Measurements from ENCODE around the gene C17orf67. TPM values are rescaled to one million over a fixed set of nuclear protein-coding genes. Genes with fewer than 3 reads are reported as not detected.

Gene C17orf67
- total and polyA plus RNA-seq, 2 of the 8 experiments (the other 6 are each of a cell fraction or from before 2014, with no cell fraction given): 0.67 to 2.2 TPM

DNA sequence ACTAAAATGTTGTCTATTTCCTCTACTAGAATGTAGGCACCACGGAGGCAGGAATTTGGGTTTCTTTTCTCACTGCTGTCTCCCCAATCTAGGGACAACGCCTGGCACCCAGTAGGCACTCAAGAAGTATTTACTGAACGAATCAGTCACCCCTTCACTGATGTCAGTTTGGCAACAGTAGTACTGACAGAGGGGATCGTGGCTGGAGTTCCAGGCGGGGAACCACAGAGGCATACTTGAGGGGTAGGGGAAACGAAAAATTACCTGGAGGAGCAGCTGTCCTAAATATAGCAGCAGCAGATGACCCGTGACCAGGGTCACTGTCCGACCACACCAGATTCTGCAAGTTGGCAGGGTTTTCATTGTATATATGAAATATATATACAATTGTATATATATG is 46.9 kb upstream of the C17orf67 start:
- H3K27ac ChIP-seq (ENCODE audit: low read depth, low read length): no peak overlapping the region
- H3K9me3 ChIP-seq (ENCODE audit: insufficient read depth in 2 of 2, low read depth in 1 of 2, low read length in 1 of 2): no peaks in the 10 kb centered on the region
- 0 out of 7 replicates have a peak, but pooled peaks cover 0 to 3% (median under 1%) of the 10 kb centered on the region in 4 experiments for H3K27me3 ChIP-seq (replicated peaks in 1 of 4; ENCODE audit: control insufficient read depth in 3 of 4, extremely low read depth in 1 of 4, insufficient read depth in 3 of 4, low read length in 3 of 4)
- no peak overlapping the region for H3K56ac ChIP-seq (replicated peaks; ENCODE audit: insufficient read length, low read depth, low read length)
- no peak overlapping the region for H4K91ac ChIP-seq (replicated peaks; ENCODE audit: insufficient read length, low read length)
- H2AFZ ChIP-seq (ENCODE audit: low read length): no peak overlapping the region
- H4K5ac ChIP-seq (ENCODE audit: insufficient read length, low read depth, low read length): no peak overlapping the region
- no peak overlapping the region for H3K9ac ChIP-seq (replicated peaks in 1 of 4; ENCODE audit: extremely low read depth in 1 of 4, low read depth in 3 of 4, low read length in 3 of 4)
- H3K18ac ChIP-seq (ENCODE audit: extremely low read depth, low read length): no peak overlapping the region
- H2BK15ac ChIP-seq (ENCODE audit: low read length): no peak overlapping the region
- DNase-seq (ENCODE audit: low read depth in 1 of 2, low spot score in 2 of 2): no peak
- no peak overlapping the region for H3K4me2 ChIP-seq (ENCODE audit: insufficient read depth in 1 of 2, low read depth in 2 of 2, low read length in 2 of 2)
- no peak overlapping the region for H3K23ac ChIP-seq (ENCODE audit: insufficient read length)
- WGBS, 2 experiments (ENCODE audit: extremely low coverage in 1 of 2, insufficient coverage in 1 of 2, insufficient read length in 1 of 2, insufficient replicate concordance in 2 of 2, low coverage in 1 of 2, low lambda C conversion rate in 2 of 2, missing lambda C conversion rate in 1 of 2): 92% methylated on average over 8 of the region's 8 CpGs; no CpG with 5 or more reads in 1 of the 2 experiments
- ChIA-PET POLR2A (ENCODE audit: partially characterized antibody) (interaction anchor here (2.0 kb wide), 1 partner anchor 10 kb away, joined by 5 read pairs; no protein-coding TSS in a partner anchor), CTCF (ENCODE audit: partially characterized antibody) (interaction anchor here (1.0 to 2.2 kb wide), 3 partner anchors 10 to 360 kb away, joined by 3 to 9 read pairs (median 4); no protein-coding TSS in a partner anchor)
- H3K79me1 ChIP-seq (ENCODE audit: low read depth, low read length): no peaks in the 10 kb centered on the region
- no peak overlapping the region for H2BK12ac ChIP-seq (ENCODE audit: low read depth, low read length)
- no peaks in the 10 kb centered on the region for H4K20me1 ChIP-seq (replicated peaks in 1 of 2; ENCODE audit: control insufficient read depth in 1 of 2, insufficient read depth in 2 of 2, low read length in 2 of 2)
- H2BK20ac ChIP-seq (ENCODE audit: low read length): no peak overlapping the region
- no peak overlapping the region for H3K4ac ChIP-seq (replicated peaks; ENCODE audit: insufficient read length, low read depth, low read length)
- H3K4me3 ChIP-seq (ENCODE audit: extremely low read depth in 1 of 4, insufficient read depth in 2 of 4, low read depth in 3 of 4, low read length in 4 of 4): no peak overlapping the region
- no peak for FAIRE-seq
- no peak overlapping the region for H4K8ac ChIP-seq (ENCODE audit: extremely low read depth, insufficient read depth, low read length)
- no peak overlapping the region for H3K14ac ChIP-seq (ENCODE audit: insufficient read length)
- H3K4me1 ChIP-seq (replicated peaks in 1 of 4; ENCODE audit: control insufficient read depth in 3 of 4, insufficient read depth in 4 of 4, low read length in 3 of 4): no peaks in the 10 kb centered on the region
- no peaks in the 10 kb centered on the region for H3K23me2 ChIP-seq (ENCODE audit: low read depth, low read length)
- no peak overlapping the region for H2AK5ac ChIP-seq (ENCODE audit: low read depth, low read length)
- no peak overlapping the region; the same call in 1 of the 2 replicates for H2BK5ac ChIP-seq (ENCODE audit: low read depth, low read length)
- no peaks in the 10 kb centered on the region for H3K79me2 ChIP-seq (ENCODE audit: control insufficient read depth in 1 of 2, insufficient read depth in 2 of 2, low read length in 2 of 2)
- no peak overlapping the region for H2BK120ac ChIP-seq (replicated peaks; ENCODE audit: low read depth, low read length)
- H3K36me3 ChIP-seq (ENCODE audit: control insufficient read depth in 2 of 4, insufficient read depth in 4 of 4, low read length in 3 of 4): no peaks in the 10 kb centered on the region
- no peak for TF ChIP-seq SIX5 (IDR thresholded peaks at IDR 0.05; ENCODE audit: low read depth, low read length)
- no peak for TF ChIP-seq SIN3A (conservative IDR thresholded peaks at IDR 0.05 in 1 of 2, IDR thresholded peaks at IDR 0.05 in 1 of 2; ENCODE audit: low read depth in 1 of 2, low read length in 2 of 2)
- TF ChIP-seq GTF2F1 (IDR thresholded peaks at IDR 0.05; ENCODE audit: borderline replicate concordance, low read depth, low read length): no peak
- TF ChIP-seq, protein P1, sequence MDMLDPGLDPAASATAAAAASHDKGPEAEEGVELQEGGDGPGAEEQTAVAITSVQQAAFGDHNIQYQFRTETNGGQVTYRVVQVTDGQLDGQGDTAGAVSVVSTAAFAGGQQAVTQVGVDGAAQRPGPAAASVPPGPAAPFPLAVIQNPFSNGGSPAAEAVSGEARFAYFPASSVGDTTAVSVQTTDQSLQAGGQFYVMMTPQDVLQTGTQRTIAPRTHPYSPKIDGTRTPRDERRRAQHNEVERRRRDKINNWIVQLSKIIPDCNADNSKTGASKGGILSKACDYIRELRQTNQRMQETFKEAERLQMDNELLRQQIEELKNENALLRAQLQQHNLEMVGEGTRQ (IDR thresholded peaks at IDR 0.05; ENCODE audit: low read length): no peak
- no peak for TF ChIP-seq CTCF (IDR thresholded peaks at IDR 0.05; ENCODE audit: control extremely low read depth in 1 of 3, insufficient read depth in 1 of 3, low read depth in 1 of 3, low read length in 3 of 3)
- no peak for TF ChIP-seq CHD2 (IDR thresholded peaks at IDR 0.05; ENCODE audit: low read length)
- no peak for TF ChIP-seq EGR1 (IDR thresholded peaks at IDR 0.05; ENCODE audit: borderline replicate concordance, low read depth, low read length)
- TF ChIP-seq CEBPB (IDR thresholded peaks at IDR 0.05; ENCODE audit: low read depth, low read length): no peak

Measured in H1 (cell line).